PC-3 (cell line): Measurements from ENCODE around the gene RPRM. TPM values are rescaled to one million over a fixed set of nuclear protein-coding genes. Genes with fewer than 3 reads are reported as not detected.
"Not testable (repeated sequence)": the region's sequence is repeated elsewhere in the genome, so short reads cannot be mapped to it uniquely, and the experiment has no call there.

Experiments
- ATAC-seq: fragments of 200-7000 bp; cut with Tn5 transposase; 2 replicates; pipeline ENCODE4 v1.9.1; 2020; ENCODE audit warnings: mild to moderate bottlenecking, moderate library complexity
- BruUV-seq: library from RNA; stranded (reverse); fragments of 400-500 nt; replicated peaks from 2 replicates; lab custom pipeline; 2021; lab: Mats Ljungman, UMichigan
- CTCF ChIA-PET: fragments of 300-600 bp; sonication (Branson Sonifier 250); formaldehyde crosslinking; loops from one replicate; lab custom pipeline; 2022; ENCODE audit warnings: antibody characterized with exemption; lab: Charles Lee
- POLR2A ChIA-PET: fragments of 300-600 bp; sonication (Branson Sonifier 250); formaldehyde crosslinking; loops from one replicate; lab custom pipeline; 2022; ENCODE audit warnings: antibody characterized with exemption; ENCODE audit not compliant: unreplicated experiment; lab: Charles Lee
- DNase-seq: peaks from one replicate; pipeline ENCODE4 v3.0.0-alpha.2; 2015
- H2AFZ ChIP-seq: fragments of 300-600 bp; sonication (generic); 2 replicates; pipeline ENCODE4 v1.6.0; 2016; ENCODE audit warnings: antibody characterized with exemption, low read length
- H3F3A ChIP-seq: fragments of 300-600 bp; sonication (generic); one replicate; pipeline ENCODE4 v1.6.0; 2017; ENCODE audit warnings: antibody characterized with exemption, low read length, control low read depth, mild to moderate bottlenecking; ENCODE audit not compliant: unreplicated experiment
- H3K27ac ChIP-seq: fragments of 300-600 bp; sonication (generic); 2 replicates; pipeline ENCODE4 v1.5.1; 2016; ENCODE audit warnings: mild to moderate bottlenecking, low read length
- H3K27me3 ChIP-seq: fragments of 300-600 bp; sonication (generic); 2 replicates; pipeline ENCODE4 v1.6.1; 2016; ENCODE audit warnings: low read length, mixed read lengths
- H3K36me3 ChIP-seq: fragments of 300-600 bp; sonication (generic); 2 replicates; pipeline ENCODE4 v1.6.1; 2016; ENCODE audit warnings: low read depth, mixed run types, low read length, mixed read lengths
- H3K4me1 ChIP-seq: fragments of 300-600 bp; sonication (generic); 2 replicates; pipeline ENCODE4 v1.5.1; 2016; ENCODE audit warnings: low read length; ENCODE audit not compliant: insufficient read depth
- H3K4me2 ChIP-seq: fragments of 300-600 bp; sonication (generic); 2 replicates; pipeline ENCODE4 v1.6.0; 2016; ENCODE audit warnings: low read length
- H3K4me3 ChIP-seq: fragments of 300-600 bp; sonication (generic); 2 replicates; pipeline ENCODE4 v1.5.1; 2016; ENCODE audit warnings: mild to moderate bottlenecking, low read length, mixed read lengths
- H3K79me2 ChIP-seq: fragments of 300-600 bp; sonication (generic); 2 replicates; pipeline ENCODE4 v1.6.1; 2017; ENCODE audit warnings: low read length, mixed read lengths
- H3K9ac ChIP-seq: fragments of 300-600 bp; sonication (generic); 2 replicates; pipeline ENCODE4 v1.6.0; 2016; ENCODE audit warnings: mild to moderate bottlenecking, low read length
- H3K9me2 ChIP-seq: fragments of 300-600 bp; sonication (generic); replicated peaks from 2 replicates; pipeline ENCODE4 v1.6.1; 2016; ENCODE audit warnings: mixed run types, low read length, mixed read lengths
- H3K9me3 ChIP-seq: fragments of 300-600 bp; sonication (generic); 2 replicates; pipeline ENCODE4 v1.6.1; 2016; ENCODE audit warnings: low read length, mixed read lengths
- H4K20me1 ChIP-seq: fragments of 300-600 bp; sonication (generic); 2 replicates; pipeline ENCODE4 v1.6.1; 2016; ENCODE audit warnings: low read length, mixed read lengths
- CTCF ChIP-seq: fragments of 300-600 bp; sonication (generic); conservative IDR thresholded peaks from 2 replicates; pipeline ENCODE4 v1.5.1; 2017; ENCODE audit warnings: antibody characterized with exemption, low read depth, mild to moderate bottlenecking, low read length
- EZH2 ChIP-seq: fragments of 300-600 bp; sonication (generic); IDR thresholded peaks from one replicate; pipeline ENCODE4 v1.6.1; 2017; ENCODE audit warnings: antibody characterized with exemption, mild to moderate bottlenecking, low read length; ENCODE audit not compliant: unreplicated experiment
- EZH2phosphoT487 ChIP-seq: fragments of 300-600 bp; sonication (generic); IDR thresholded peaks from 2 replicates; pipeline ENCODE4 v1.6.1; 2018; ENCODE audit warnings: mild to moderate bottlenecking, antibody characterized with exemption, low read length, borderline replicate concordance
- intact Hi-C: fragments of 100-400 bp; cut with micrococcal nuclease; formaldehyde crosslinking; loops from 2 replicates; pipeline ENCODE4 v1.9.0; 2023
- total RNA-seq: library from RNA; depleted of rRNA; stranded (reverse); fragments of >200 nt; gene quantifications from 2 replicates; pipeline ENCODE4 v1.2.3, GENCODE V29; 2014

The RPRM gene
- total RNA-seq, 1 experiment from 2014 or later, result 1.4 TPM

- no TSS peak for BruUV-seq
- Histone ChIP-seq H2AFZ (no peak overlapping the region), H3K9ac (no peak overlapping the region), H3K27ac (no peak overlapping the region), H3K79me2 (no peaks in the 10 kb centered on the region), H3K36me3 (no peaks in the 10 kb centered on the region), H3F3A (no peaks in the 10 kb centered on the region), H3K4me3 (no peak overlapping the region), H3K4me2 (no peak overlapping the region), H3K9me3 (no peaks in the 10 kb centered on the region), H3K4me1 (no peaks in the 10 kb centered on the region), H3K27me3 (no peaks in the 10 kb centered on the region), H3K9me2 (no peaks in the 10 kb centered on the region), H4K20me1 (no peaks in the 10 kb centered on the region)
- DNase-seq (no peak), ATAC-seq (no peak)
- intact Hi-C loops, result no loop called here
- TF ChIP-seq EZH2 (no peak), EZH2phosphoT487 (no peak), CTCF (no peak)
- POLR2A ChIA-PET, result no interaction called here
- CTCF ChIA-PET, result no interaction called here
Measured at GRCh38 chr2:153451611-153452010, 27.0 kb downstream of the RPRM start.

GRCh38 chr2:153443106-153443505 is 35.5 kb downstream of the RPRM start:
- Histone ChIP-seq H3K79me2 (no peaks in the 10 kb centered on the region), H2AFZ (no peak overlapping the region), H3K4me1 (no peaks in the 10 kb centered on the region), H4K20me1 (no peaks in the 10 kb centered on the region), H3K27ac (no peak overlapping the region), H3K9me2 (no peaks in the 10 kb centered on the region), H3K4me3 (no peak overlapping the region), H3K9ac (no peak overlapping the region), H3K4me2 (no peak overlapping the region), H3K27me3 (no peaks in the 10 kb centered on the region), H3K9me3 (no peaks in the 10 kb centered on the region), H3F3A (no peaks in the 10 kb centered on the region), H3K36me3 (no peaks in the 10 kb centered on the region)
- ChIA-PET CTCF (no interaction called here), POLR2A (no interaction called here)
- no TSS peak for BruUV-seq
- DNase-seq (no peak), ATAC-seq (no peak)
- no peak for TF ChIP-seq EZH2
- TF ChIP-seq EZH2phosphoT487, result no peak
- TF ChIP-seq CTCF, result no peak
- intact Hi-C loops, result no loop called here

GRCh38 chr2:153442616-153443015 is 35.9 kb downstream of the RPRM start:
- CTCF ChIA-PET, H3K27me3 ChIP-seq, DNase-seq, BruUV-seq, H2AFZ ChIP-seq, H3K36me3 ChIP-seq, H3K4me3 ChIP-seq, ATAC-seq, H3K9ac ChIP-seq, H3K9me2 ChIP-seq, H4K20me1 ChIP-seq, intact Hi-C loops, H3K27ac ChIP-seq, H3K4me1 ChIP-seq, H3K9me3 ChIP-seq, H3K79me2 ChIP-seq, H3K4me2 ChIP-seq, H3F3A ChIP-seq, POLR2A ChIA-PET: not testable (repeated sequence)

- H3K79me2 ChIP-seq, H3K4me3 ChIP-seq, H3K9ac ChIP-seq, intact Hi-C loops, H4K20me1 ChIP-seq, H3F3A ChIP-seq, H3K9me3 ChIP-seq, H3K9me2 ChIP-seq, DNase-seq, H2AFZ ChIP-seq, H3K27me3 ChIP-seq, ATAC-seq, POLR2A ChIA-PET, CTCF ChIA-PET, H3K4me2 ChIP-seq, H3K36me3 ChIP-seq, H3K4me1 ChIP-seq, BruUV-seq, H3K27ac ChIP-seq: not testable (repeated sequence)
Measured at GRCh38 chr2:153440090-153440489, 38.5 kb downstream of the RPRM start.
